Measurements from ENCODE around the gene PMVK. TPM values are rescaled to one million over a fixed set of nuclear protein-coding genes. Genes with fewer than 3 reads are reported as not detected.
A peak's percentile ranks its signal among the peaks of the same experiment; 100 is the strongest.

PMVK gene
- total and polyA plus RNA-seq, 2 experiments from 2014 or later: 23.8 to 95.4 TPM

DNA sequence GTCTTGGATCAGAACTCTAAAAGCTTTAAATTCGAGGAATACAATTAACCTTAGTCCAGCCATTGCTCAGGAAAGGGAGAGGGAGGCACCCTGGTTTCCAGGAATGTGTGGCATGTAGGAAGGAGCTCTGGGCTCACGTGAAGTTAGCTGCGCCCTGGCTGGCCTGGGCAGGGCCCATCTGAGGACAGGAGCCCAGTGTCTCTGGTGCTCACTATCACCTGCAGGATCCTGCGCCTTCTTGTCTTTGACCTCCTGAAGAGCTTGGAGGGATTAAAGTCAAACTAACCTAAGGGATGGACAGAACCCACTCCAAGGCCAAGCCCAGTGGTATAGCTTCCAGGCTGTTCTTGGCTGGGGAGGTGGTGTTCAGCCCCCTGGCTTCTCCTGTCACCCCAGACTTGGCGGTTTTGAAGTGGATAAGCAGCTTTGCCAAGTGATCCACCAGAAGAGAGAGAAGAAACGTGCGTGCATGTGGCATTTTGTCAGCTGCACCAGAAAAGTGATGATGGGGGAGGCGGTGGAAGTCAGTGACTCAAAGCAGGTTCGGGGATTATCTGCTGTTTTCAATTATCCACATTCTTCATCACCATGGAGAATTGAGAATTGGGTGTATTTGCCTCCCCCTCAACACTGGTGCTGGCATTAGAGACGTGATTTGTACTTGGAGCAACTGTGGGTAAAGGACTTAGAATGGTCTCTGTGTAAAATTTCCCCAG, 54.5 kb downstream of the PMVK start:
- Histone ChIP-seq H3K4me3 (no peak overlapping the region), H3K36me3 (no peaks in the 10 kb centered on the region), H3K9me3 (ENCODE audit: low read depth) (no peaks in the 10 kb centered on the region), H3K27ac (no peak overlapping the region), H3K27me3 (no peaks in the 10 kb centered on the region), H3K4me1 (ENCODE audit: low read depth) (no peaks in the 10 kb centered on the region)
- DNase-seq (ENCODE audit: low read depth in 1 of 2, low spot score in 1 of 2): no peak
- no peak for TF ChIP-seq CTCF (IDR thresholded peaks at IDR 0.05; ENCODE audit: low read depth, low read length)

- no peak overlapping the region for H3K27ac ChIP-seq
- H3K27me3 ChIP-seq: no peaks in the 10 kb centered on the region
- H3K4me1 ChIP-seq (ENCODE audit: low read depth): no peaks in the 10 kb centered on the region
- H3K36me3 ChIP-seq: no peaks in the 10 kb centered on the region
- H3K4me3 ChIP-seq: no peak overlapping the region
- H3K9me3 ChIP-seq (ENCODE audit: low read depth): no peaks in the 10 kb centered on the region
- no peak for TF ChIP-seq CTCF (IDR thresholded peaks at IDR 0.05; ENCODE audit: low read depth, low read length)
- DNase-seq (ENCODE audit: low read depth in 1 of 2, low spot score in 1 of 2): no peak
These were observed 55.8 kb downstream of the PMVK start for GRCh38 chr1:154880671-154881070.

DNA sequence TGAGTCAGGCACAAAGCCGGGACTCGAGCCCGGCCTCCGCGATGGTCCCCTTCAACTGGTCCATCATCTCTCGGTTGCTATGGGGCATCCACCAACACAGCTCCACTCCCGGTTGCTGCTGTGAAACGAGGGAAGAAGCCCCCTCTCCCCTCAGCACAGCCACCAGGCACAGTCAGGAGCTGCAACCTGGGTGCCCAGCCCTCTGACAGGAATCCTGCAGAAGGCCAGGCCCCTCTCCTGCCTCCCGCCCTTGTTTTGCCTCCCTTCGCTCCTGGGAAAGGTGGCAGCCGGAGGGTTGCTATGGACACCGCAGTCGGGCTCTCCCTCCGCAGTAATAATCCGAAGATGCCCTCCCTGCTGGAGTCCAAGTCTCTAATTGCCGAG, 57.5 kb downstream of the PMVK start:
- TF ChIP-seq CTCF (IDR thresholded peaks at IDR 0.05; ENCODE audit: low read depth, low read length): no peak
- Histone ChIP-seq H3K9me3 (ENCODE audit: low read depth) (no peaks in the 10 kb centered on the region), H3K27me3 (no peaks in the 10 kb centered on the region), H3K4me3 (no peak overlapping the region), H3K27ac (no peak overlapping the region), H3K36me3 (no peaks in the 10 kb centered on the region), H3K4me1 (ENCODE audit: low read depth) (no peaks in the 10 kb centered on the region)
- no peak for DNase-seq (ENCODE audit: low read depth in 1 of 2, low spot score in 1 of 2)

DNA sequence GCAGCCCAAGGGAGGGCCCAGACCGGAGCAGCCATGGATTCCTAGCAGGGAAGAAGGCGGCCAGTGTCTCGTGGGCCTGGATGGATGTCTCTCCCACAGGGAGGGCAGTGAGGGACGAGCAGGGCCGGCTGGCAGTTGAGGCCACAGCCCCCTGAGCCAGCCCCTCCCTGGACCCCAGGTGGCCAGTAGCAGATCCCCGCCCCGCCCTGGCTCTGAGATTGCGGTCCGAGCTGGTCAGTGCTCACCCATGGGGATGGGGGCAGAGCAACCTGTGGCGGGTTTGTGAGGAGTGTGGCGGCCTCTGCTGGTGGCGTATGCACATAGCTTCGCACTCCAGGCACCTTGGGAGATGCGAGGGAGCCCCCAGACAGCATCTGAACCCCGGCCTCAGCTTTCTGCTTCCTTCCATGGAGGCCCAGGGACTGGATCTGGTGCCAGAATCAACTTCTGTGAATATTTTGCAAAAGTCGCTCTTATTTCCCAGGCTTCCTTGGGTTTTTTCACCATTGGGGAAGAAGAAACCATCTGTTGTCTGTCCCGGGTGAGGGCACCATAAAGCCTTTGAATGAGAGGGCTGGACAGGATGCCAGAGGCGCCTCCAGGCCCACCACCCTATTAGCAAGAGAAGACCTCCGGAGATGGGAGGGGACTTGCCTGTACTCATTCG, 58.0 kb downstream of the PMVK start:
- H3K36me3 ChIP-seq: no peaks in the 10 kb centered on the region
- no peaks in the 10 kb centered on the region for H3K9me3 ChIP-seq (ENCODE audit: low read depth)
- peak; percentile 83 for TF ChIP-seq CTCF (IDR thresholded peaks at IDR 0.05; ENCODE audit: low read depth, low read length)
- no peaks in the 10 kb centered on the region for H3K4me1 ChIP-seq (ENCODE audit: low read depth)
- peak; percentile 79 to 88 for DNase-seq (ENCODE audit: low read depth in 1 of 2, low spot score in 1 of 2)
- no peaks in the 10 kb centered on the region for H3K27me3 ChIP-seq
- H3K4me3 ChIP-seq: no peak overlapping the region
- H3K27ac ChIP-seq: no peak overlapping the region

DNA sequence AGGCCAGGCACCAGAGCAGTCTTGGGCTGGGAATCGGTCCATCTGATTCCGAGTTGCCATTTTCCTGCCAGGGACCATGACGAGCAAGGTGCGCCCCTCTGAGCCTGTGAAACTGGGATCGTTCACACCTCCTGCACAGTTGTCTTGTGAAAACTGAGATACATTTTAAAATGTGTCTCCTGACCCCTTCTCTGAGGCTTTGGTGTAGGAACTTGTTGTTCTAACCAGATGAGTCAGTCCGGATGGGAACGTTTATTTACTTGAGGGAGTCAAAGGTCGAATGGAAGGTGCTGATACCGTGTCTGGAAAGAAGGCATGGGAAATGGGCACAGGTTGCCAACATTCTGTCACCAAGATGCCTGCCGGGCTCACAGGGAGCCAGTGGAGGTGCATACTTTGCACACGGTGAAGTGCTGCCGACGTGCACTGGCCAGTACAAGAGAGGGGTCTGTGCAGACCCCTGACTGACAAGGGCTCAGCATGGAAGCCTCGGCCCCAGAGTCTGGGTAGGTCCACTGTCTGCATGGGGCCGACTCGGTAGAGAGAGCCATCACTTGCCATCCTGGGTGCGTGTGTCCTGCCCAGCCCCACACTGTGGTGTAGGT, 59.0 kb downstream of the PMVK start:
- H3K4me1 ChIP-seq (ENCODE audit: low read depth): no peaks in the 10 kb centered on the region
- H3K27ac ChIP-seq: no peak overlapping the region
- no peaks in the 10 kb centered on the region for H3K9me3 ChIP-seq (ENCODE audit: low read depth)
- H3K4me3 ChIP-seq: no peak overlapping the region
- peak in 1 of 2 donors; percentile 32 for DNase-seq (ENCODE audit: low read depth in 1 of 2, low spot score in 1 of 2)
- H3K27me3 ChIP-seq: no peaks in the 10 kb centered on the region
- no peak for TF ChIP-seq CTCF (IDR thresholded peaks at IDR 0.05; ENCODE audit: low read depth, low read length)
- H3K36me3 ChIP-seq: no peaks in the 10 kb centered on the region

Data from cardiac muscle cell (in vitro differentiated cells and primary cell).